Glutamatergic neuron (in vitro differentiated cells): ENCODE measurements around the gene LOC128125822.

Experiments used
- DNase-seq: peaks from one replicate; pipeline ENCODE4 v3.0.0; 2022
- H3K27ac Mint-ChIP-seq: one replicate; pipeline ENCODE4 v1.8.0; 2020; ENCODE audit warnings: mild to moderate bottlenecking, mixed read lengths, inconsistent platforms; ENCODE audit not compliant: unreplicated experiment
- H3K27me3 Mint-ChIP-seq: one replicate; pipeline ENCODE4 v1.8.0; 2020; ENCODE audit warnings: mild to moderate bottlenecking, moderate library complexity, mixed read lengths, inconsistent platforms; ENCODE audit not compliant: unreplicated experiment
- H3K36me3 Mint-ChIP-seq: one replicate; pipeline ENCODE4 v1.8.0; 2020; ENCODE audit warnings: mild to moderate bottlenecking, mixed read lengths, inconsistent platforms; ENCODE audit not compliant: unreplicated experiment
- H3K4me1 Mint-ChIP-seq: one replicate; pipeline ENCODE4 v1.8.0; 2020; ENCODE audit warnings: mild to moderate bottlenecking, low read depth, mixed read lengths, inconsistent platforms; ENCODE audit not compliant: unreplicated experiment
- H3K4me3 Mint-ChIP-seq: one replicate; pipeline ENCODE4 v1.8.0; 2020; ENCODE audit warnings: mild to moderate bottlenecking, mixed read lengths, inconsistent platforms; ENCODE audit not compliant: unreplicated experiment
- H3K9me3 Mint-ChIP-seq: one replicate; pipeline ENCODE4 v1.8.0; 2020; ENCODE audit warnings: mild to moderate bottlenecking, moderate library complexity, mixed read lengths, inconsistent platforms; ENCODE audit not compliant: unreplicated experiment
- CTCF ChIP-seq: fragments of 200-600 bp; sonication (generic); IDR thresholded peaks from one replicate; pipeline ENCODE4 v1.5.0; 2021; ENCODE audit not compliant: partially characterized antibody, unreplicated experiment

The LOC128125822 gene

GRCh38 chr6:63543001-63543400, 29.3 kb upstream of the LOC128125822 start:
- Mint-ChIP-seq H3K4me1 (no peaks in the 10 kb centered on the region), H3K4me3 (no peak overlapping the region), H3K27me3 (no peaks in the 10 kb centered on the region), H3K36me3 (no peaks in the 10 kb centered on the region), H3K9me3 (peaks cover 3% of the 10 kb centered on the region), H3K27ac (no peak overlapping the region)
- TF ChIP-seq CTCF = no peak
- DNase-seq = no peak

GRCh38 chr6:63543982-63544381, 28.3 kb upstream of the LOC128125822 start:
- Mint-ChIP-seq H3K4me1 (no peaks in the 10 kb centered on the region), H3K9me3 (peaks cover 5% of the 10 kb centered on the region), H3K27me3 (no peaks in the 10 kb centered on the region), H3K4me3 (no peak overlapping the region), H3K27ac (no peak overlapping the region), H3K36me3 (no peaks in the 10 kb centered on the region)
- no peak for TF ChIP-seq CTCF
- DNase-seq = no peak

GRCh38 chr6:63546236-63546635, 26.0 kb upstream of the LOC128125822 start:
- H3K27ac Mint-ChIP-seq = no peak overlapping the region
- no peak for TF ChIP-seq CTCF
- H3K4me3 Mint-ChIP-seq = no peak overlapping the region
- no peaks in the 10 kb centered on the region for H3K4me1 Mint-ChIP-seq
- no peak for DNase-seq
- H3K9me3 Mint-ChIP-seq = peaks cover 5% of the 10 kb centered on the region
- H3K27me3 Mint-ChIP-seq = no peaks in the 10 kb centered on the region
- H3K36me3 Mint-ChIP-seq = no peaks in the 10 kb centered on the region

GRCh38 chr6:63546697-63547096, 25.6 kb upstream of the LOC128125822 start:
- H3K27ac Mint-ChIP-seq = no peak overlapping the region
- DNase-seq = no peak
- TF ChIP-seq CTCF = no peak
- H3K27me3 Mint-ChIP-seq = no peaks in the 10 kb centered on the region
- no peaks in the 10 kb centered on the region for H3K36me3 Mint-ChIP-seq
- no peak overlapping the region for H3K4me3 Mint-ChIP-seq
- peaks cover 5% of the 10 kb centered on the region for H3K9me3 Mint-ChIP-seq
- no peaks in the 10 kb centered on the region for H3K4me1 Mint-ChIP-seq

- H3K36me3 Mint-ChIP-seq = no peaks in the 10 kb centered on the region
- peaks cover 5% of the 10 kb centered on the region for H3K9me3 Mint-ChIP-seq
- no peaks in the 10 kb centered on the region for H3K27me3 Mint-ChIP-seq
- DNase-seq = no peak
- H3K27ac Mint-ChIP-seq = no peak overlapping the region
- no peak overlapping the region for H3K4me3 Mint-ChIP-seq
- TF ChIP-seq CTCF = no peak
- no peaks in the 10 kb centered on the region for H3K4me1 Mint-ChIP-seq
Measured at GRCh38 chr6:63549076-63549475, 23.2 kb upstream of the LOC128125822 start.
